SJCRH30 (cell line): ENCODE results near the gene TTR. TPM values are rescaled to one million over a fixed set of nuclear protein-coding genes. Genes with fewer than 3 reads are reported as not detected.

Experiments used
- DNase-seq, 2 experiments: peaks; one replicate each; pipeline ENCODE4 v3.0.0-alpha.2; 2015 to 2020
- H3K27ac ChIP-seq: fragments of 250-450 bp; sonication (Bioruptor Pico); 2 replicates; pipeline ENCODE4 v1.5.1; 2020; ENCODE audit warnings: mild to moderate bottlenecking, moderate library complexity
- H3K27me3 ChIP-seq: fragments of 250-450 bp; sonication (Bioruptor Pico); 2 replicates; pipeline ENCODE4 v1.5.1; 2020; ENCODE audit warnings: mild to moderate bottlenecking, moderate library complexity
- H3K36me3 ChIP-seq: fragments of 250-450 bp; sonication (Bioruptor Pico); 2 replicates; pipeline ENCODE4 v1.5.1; 2020; ENCODE audit warnings: mild to moderate bottlenecking, moderate library complexity
- H3K4me1 ChIP-seq: fragments of 250-450 bp; sonication (Bioruptor Pico); 2 replicates; pipeline ENCODE4 v1.5.1; 2020; ENCODE audit warnings: mild to moderate bottlenecking, moderate library complexity
- H3K4me3 ChIP-seq: fragments of 250-450 bp; sonication (Bioruptor Pico); 2 replicates; pipeline ENCODE4 v1.5.1; 2020; ENCODE audit warnings: mild to moderate bottlenecking, moderate library complexity
- H3K9me3 ChIP-seq: fragments of 250-450 bp; sonication (Bioruptor Pico); replicated peaks from 2 replicates; pipeline ENCODE4 v1.5.1; 2020; ENCODE audit warnings: mild to moderate bottlenecking, moderate library complexity
- total RNA-seq: library from RNA; depleted of rRNA; stranded (reverse); fragments of >200 nt; shearing (Covaris generic); gene quantifications from 2 replicates; pipeline ENCODE4 v1.2.3, GENCODE V29; 2014

The TTR gene
- total RNA-seq, 1 experiment from 2014 or later = not detected

- Histone ChIP-seq H3K4me3 (no peak overlapping the region), H3K27ac (no peak overlapping the region), H3K36me3 (no peaks in the 10 kb centered on the region), H3K9me3 (no peaks in the 10 kb centered on the region), H3K4me1 (no peaks in the 10 kb centered on the region), H3K27me3 (no peaks in the 10 kb centered on the region)
- no peak for DNase-seq
Observed at GRCh38 chr18:31572368-31572767, 19.3 kb upstream of the TTR start.

- no peak overlapping the region for H3K4me3 ChIP-seq
- no peak for DNase-seq
Observed at GRCh38 chr18:31573051-31573450, 18.6 kb upstream of the TTR start.

GRCh38 chr18:31574359-31574758 is 17.3 kb upstream of the TTR start:
- H3K4me3 ChIP-seq = no peak overlapping the region
- DNase-seq = no peak
- no peak overlapping the region for H3K27ac ChIP-seq
- no peaks in the 10 kb centered on the region for H3K9me3 ChIP-seq
- H3K36me3 ChIP-seq = no peaks in the 10 kb centered on the region
- H3K4me1 ChIP-seq = no peaks in the 10 kb centered on the region
- no peaks in the 10 kb centered on the region for H3K27me3 ChIP-seq

More at GRCh38 chr18:31573051-31573450, 18.6 kb upstream of the TTR start:
- H3K9me3 ChIP-seq = no peaks in the 10 kb centered on the region
- H3K27ac ChIP-seq = no peak overlapping the region
- no peaks in the 10 kb centered on the region for H3K36me3 ChIP-seq
- H3K27me3 ChIP-seq = no peaks in the 10 kb centered on the region
- H3K4me1 ChIP-seq = no peaks in the 10 kb centered on the region

GRCh38 chr18:31575515-31576257 is 16.0 kb upstream of the TTR start:
- Histone ChIP-seq H3K4me3 (no peak overlapping the region), H3K27ac (no peak overlapping the region), H3K4me1 (no peaks in the 10 kb centered on the region), H3K36me3 (no peaks in the 10 kb centered on the region), H3K9me3 (no peaks in the 10 kb centered on the region), H3K27me3 (no peaks in the 10 kb centered on the region)
- no peak for DNase-seq

- Histone ChIP-seq H3K27me3 (no peaks in the 10 kb centered on the region), H3K36me3 (no peaks in the 10 kb centered on the region), H3K4me3 (no peak overlapping the region), H3K9me3 (no peaks in the 10 kb centered on the region), H3K27ac (no peak overlapping the region), H3K4me1 (no peaks in the 10 kb centered on the region)
- DNase-seq = no peak
Observed at GRCh38 chr18:31576670-31577069, 15.0 kb upstream of the TTR start.

- DNase-seq = no peak
- Histone ChIP-seq H3K4me1 (no peaks in the 10 kb centered on the region), H3K27me3 (no peaks in the 10 kb centered on the region), H3K9me3 (no peaks in the 10 kb centered on the region), H3K36me3 (no peaks in the 10 kb centered on the region), H3K4me3 (no peak overlapping the region), H3K27ac (no peak overlapping the region)
Observed at GRCh38 chr18:31577195-31577594, 14.5 kb upstream of the TTR start.

- no peaks in the 10 kb centered on the region for H3K4me1 ChIP-seq
- H3K27ac ChIP-seq = no peak overlapping the region
- no peaks in the 10 kb centered on the region for H3K27me3 ChIP-seq
- DNase-seq = no peak
- no peak overlapping the region for H3K4me3 ChIP-seq
- H3K9me3 ChIP-seq = no peaks in the 10 kb centered on the region
- no peaks in the 10 kb centered on the region for H3K36me3 ChIP-seq
Observed at GRCh38 chr18:31578126-31578525, 13.6 kb upstream of the TTR start.

- Histone ChIP-seq H3K4me3 (no peak overlapping the region), H3K27me3 (no peaks in the 10 kb centered on the region), H3K9me3 (no peaks in the 10 kb centered on the region), H3K4me1 (no peaks in the 10 kb centered on the region), H3K27ac (no peak overlapping the region), H3K36me3 (no peaks in the 10 kb centered on the region)
- DNase-seq = no peak
Observed at GRCh38 chr18:31579375-31579774, 12.3 kb upstream of the TTR start.

GRCh38 chr18:31581498-31582197 is 10.0 kb upstream of the TTR start:
- no peak for DNase-seq
- Histone ChIP-seq H3K4me3 (no peak overlapping the region), H3K27me3 (no peaks in the 10 kb centered on the region), H3K9me3 (no peaks in the 10 kb centered on the region), H3K36me3 (no peaks in the 10 kb centered on the region), H3K4me1 (no peaks in the 10 kb centered on the region), H3K27ac (no peak overlapping the region)

- Histone ChIP-seq H3K4me3 (no peak overlapping the region), H3K27ac (no peak overlapping the region), H3K36me3 (no peaks in the 10 kb centered on the region), H3K4me1 (no peaks in the 10 kb centered on the region), H3K27me3 (no peaks in the 10 kb centered on the region), H3K9me3 (no peaks in the 10 kb centered on the region)
- DNase-seq = no peak
Observed at GRCh38 chr18:31583185-31583854, 8.4 kb upstream of the TTR start.

- Histone ChIP-seq H3K27me3 (no peaks in the 10 kb centered on the region), H3K4me3 (no peak overlapping the region), H3K36me3 (no peaks in the 10 kb centered on the region), H3K27ac (no peak overlapping the region), H3K4me1 (no peaks in the 10 kb centered on the region), H3K9me3 (no peaks in the 10 kb centered on the region)
- no peak for DNase-seq
Observed at GRCh38 chr18:31585991-31586390, 5.7 kb upstream of the TTR start.

- DNase-seq = no peak
- Histone ChIP-seq H3K4me3 (no peak overlapping the region), H3K36me3 (no peaks in the 10 kb centered on the region), H3K9me3 (no peaks in the 10 kb centered on the region), H3K27me3 (no peaks in the 10 kb centered on the region), H3K4me1 (no peaks in the 10 kb centered on the region), H3K27ac (no peak overlapping the region)
Observed at GRCh38 chr18:31586616-31587015, 5.1 kb upstream of the TTR start.

- H3K9me3 ChIP-seq = no peaks in the 10 kb centered on the region
Observed at GRCh38 chr18:31587529-31587928, 4.1 kb upstream of the TTR start.

GRCh38 chr18:31590570-31590969 is 1.1 kb upstream of the TTR start:
- Histone ChIP-seq H3K27ac (no peak overlapping the region), H3K4me1 (no peaks in the 10 kb centered on the region), H3K9me3 (no peaks in the 10 kb centered on the region), H3K36me3 (no peaks in the 10 kb centered on the region), H3K27me3 (no peaks in the 10 kb centered on the region), H3K4me3 (no peak overlapping the region)
- no peak for DNase-seq

More at GRCh38 chr18:31587529-31587928, 4.1 kb upstream of the TTR start:
- no peak for DNase-seq
- H3K36me3 ChIP-seq = no peaks in the 10 kb centered on the region
- no peaks in the 10 kb centered on the region for H3K27me3 ChIP-seq
- H3K27ac ChIP-seq = no peak overlapping the region
- H3K4me1 ChIP-seq = no peaks in the 10 kb centered on the region
- H3K4me3 ChIP-seq = no peak overlapping the region

GRCh38 chr18:31591113-31591512 is 564 bp upstream of the TTR start:
- Histone ChIP-seq H3K4me1 (no peaks in the 10 kb centered on the region), H3K9me3 (no peaks in the 10 kb centered on the region), H3K36me3 (no peaks in the 10 kb centered on the region), H3K4me3 (no peak overlapping the region), H3K27ac (no peak overlapping the region), H3K27me3 (no peaks in the 10 kb centered on the region)
- DNase-seq = no peak
